Middle frontal gyrus (tissue), 1 donor: ENCODE measurements around the gene ARRB1.

Experiments
- DNase-seq: peaks from one replicate; pipeline ENCODE4 v3.0.0-alpha.2; 2015; ENCODE audit warnings: low spot score; ENCODE audit errors: extremely low spot score

The ARRB1 gene

DNA sequence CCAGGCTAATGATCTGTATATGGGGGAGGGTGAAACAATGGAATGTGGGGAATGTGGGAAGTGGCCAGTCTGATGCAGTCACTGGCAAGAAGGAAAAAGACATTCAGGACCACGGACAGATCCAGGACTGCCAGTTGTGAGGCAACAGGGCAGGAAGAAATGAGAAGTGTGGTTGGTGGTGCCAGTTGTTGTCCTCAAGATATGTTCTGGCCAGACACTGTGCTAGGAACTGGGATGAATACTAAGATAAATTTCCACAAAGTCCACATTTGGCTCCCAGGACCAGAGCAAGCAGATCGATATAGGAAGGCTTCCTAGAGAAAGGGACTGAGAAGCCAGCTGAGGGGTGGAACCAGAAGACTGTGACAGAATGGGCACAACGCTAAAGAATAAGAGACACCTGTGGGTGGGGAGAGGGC, 117.7 kb downstream of the ARRB1 start:
- no peak for DNase-seq

DNA sequence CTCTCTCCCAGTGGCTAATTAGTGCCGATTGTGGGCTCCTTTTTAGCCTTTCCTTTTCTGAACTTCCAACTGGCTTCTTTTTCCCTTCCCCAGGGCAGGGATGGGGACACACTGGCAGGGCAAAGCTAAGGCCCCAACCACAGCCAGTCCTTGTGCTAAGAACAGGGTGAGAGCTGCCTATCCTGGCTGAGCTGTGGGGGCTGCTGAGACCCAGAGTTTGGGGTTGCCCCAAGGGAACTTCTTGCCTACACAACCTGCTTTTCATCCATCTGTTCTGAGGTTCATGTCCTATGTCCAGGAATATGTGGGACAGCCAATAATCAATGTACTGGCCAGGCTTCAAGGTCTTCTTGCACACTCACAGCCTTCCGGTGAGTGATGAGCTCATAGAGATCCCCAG, 120.8 kb downstream of the ARRB1 start:
- no peak for DNase-seq

- DNase-seq = no peak
Measured at GRCh38 chr11:75229466-75229865, 122.0 kb downstream of the ARRB1 start.

DNA sequence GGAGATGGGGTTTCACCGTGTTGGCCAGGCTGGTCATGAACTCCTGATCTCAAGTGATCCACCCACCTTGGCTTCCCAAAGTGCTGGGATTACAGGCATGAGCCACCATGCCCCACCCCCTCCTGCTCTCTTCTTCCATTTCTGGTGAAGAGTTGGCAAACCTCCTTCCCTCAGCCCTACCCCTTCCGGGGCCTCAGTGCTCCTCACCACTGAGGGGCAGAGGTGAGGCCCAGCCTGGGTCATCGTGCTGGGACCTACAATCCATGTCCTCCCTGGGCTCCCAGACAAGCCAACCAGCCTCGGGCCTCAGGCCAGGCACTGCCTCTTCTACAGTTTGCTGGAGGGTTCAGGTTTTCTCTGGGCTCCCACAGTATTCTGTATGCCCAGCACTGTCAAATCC, 125.7 kb downstream of the ARRB1 start:
- no peak for DNase-seq

- DNase-seq = no peak
Measured at GRCh38 chr11:75223954-75224643, 127.4 kb downstream of the ARRB1 start.

DNA sequence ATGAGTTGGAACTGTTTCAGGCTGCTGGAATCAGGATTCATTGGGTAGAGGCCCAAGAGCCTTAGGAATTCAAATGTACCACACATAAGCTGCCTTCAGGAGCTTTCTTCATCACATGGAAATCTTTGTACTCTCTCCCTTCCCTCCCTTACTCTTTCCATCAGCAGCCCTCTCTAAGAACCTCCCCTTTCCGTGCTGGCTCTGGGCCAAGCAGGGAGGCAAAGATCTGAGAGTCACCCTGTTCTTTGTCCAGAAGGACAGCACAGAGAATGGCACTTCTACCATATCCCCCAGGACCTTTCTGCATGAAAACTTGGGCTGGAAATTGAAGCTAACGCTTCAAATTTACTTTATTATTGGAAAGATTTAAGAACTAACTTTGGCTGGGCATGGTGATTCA, 131.6 kb downstream of the ARRB1 start:
- DNase-seq = no peak

GRCh38 chr11:75214843-75215242, 136.6 kb downstream of the ARRB1 start:
- no peak for DNase-seq

GRCh38 chr11:75214411-75214821, 137.0 kb downstream of the ARRB1 start:
- DNase-seq = no peak
